SIG-M5 treated with dmso at 0.1 percent for 504 hours (cell line): Measurements from ENCODE around the gene TAF1.
"Not testable (repeated sequence)": the region's sequence is repeated elsewhere in the genome, so short reads cannot be mapped to it uniquely, and the experiment has no call there.

Experiments
- DNase-seq: peaks from one replicate; lab custom pipeline; 2025; ENCODE audit not compliant: unreplicated experiment; lab: John Stamatoyannopoulos, UW

The TAF1 gene, protein sequence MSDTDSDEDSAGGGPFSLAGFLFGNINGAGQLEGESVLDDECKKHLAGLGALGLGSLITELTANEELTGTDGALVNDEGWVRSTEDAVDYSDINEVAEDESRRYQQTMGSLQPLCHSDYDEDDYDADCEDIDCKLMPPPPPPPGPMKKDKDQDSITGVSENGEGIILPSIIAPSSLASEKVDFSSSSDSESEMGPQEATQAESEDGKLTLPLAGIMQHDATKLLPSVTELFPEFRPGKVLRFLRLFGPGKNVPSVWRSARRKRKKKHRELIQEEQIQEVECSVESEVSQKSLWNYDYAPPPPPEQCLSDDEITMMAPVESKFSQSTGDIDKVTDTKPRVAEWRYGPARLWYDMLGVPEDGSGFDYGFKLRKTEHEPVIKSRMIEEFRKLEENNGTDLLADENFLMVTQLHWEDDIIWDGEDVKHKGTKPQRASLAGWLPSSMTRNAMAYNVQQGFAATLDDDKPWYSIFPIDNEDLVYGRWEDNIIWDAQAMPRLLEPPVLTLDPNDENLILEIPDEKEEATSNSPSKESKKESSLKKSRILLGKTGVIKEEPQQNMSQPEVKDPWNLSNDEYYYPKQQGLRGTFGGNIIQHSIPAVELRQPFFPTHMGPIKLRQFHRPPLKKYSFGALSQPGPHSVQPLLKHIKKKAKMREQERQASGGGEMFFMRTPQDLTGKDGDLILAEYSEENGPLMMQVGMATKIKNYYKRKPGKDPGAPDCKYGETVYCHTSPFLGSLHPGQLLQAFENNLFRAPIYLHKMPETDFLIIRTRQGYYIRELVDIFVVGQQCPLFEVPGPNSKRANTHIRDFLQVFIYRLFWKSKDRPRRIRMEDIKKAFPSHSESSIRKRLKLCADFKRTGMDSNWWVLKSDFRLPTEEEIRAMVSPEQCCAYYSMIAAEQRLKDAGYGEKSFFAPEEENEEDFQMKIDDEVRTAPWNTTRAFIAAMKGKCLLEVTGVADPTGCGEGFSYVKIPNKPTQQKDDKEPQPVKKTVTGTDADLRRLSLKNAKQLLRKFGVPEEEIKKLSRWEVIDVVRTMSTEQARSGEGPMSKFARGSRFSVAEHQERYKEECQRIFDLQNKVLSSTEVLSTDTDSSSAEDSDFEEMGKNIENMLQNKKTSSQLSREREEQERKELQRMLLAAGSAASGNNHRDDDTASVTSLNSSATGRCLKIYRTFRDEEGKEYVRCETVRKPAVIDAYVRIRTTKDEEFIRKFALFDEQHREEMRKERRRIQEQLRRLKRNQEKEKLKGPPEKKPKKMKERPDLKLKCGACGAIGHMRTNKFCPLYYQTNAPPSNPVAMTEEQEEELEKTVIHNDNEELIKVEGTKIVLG (N-terminal part only)

DNA sequence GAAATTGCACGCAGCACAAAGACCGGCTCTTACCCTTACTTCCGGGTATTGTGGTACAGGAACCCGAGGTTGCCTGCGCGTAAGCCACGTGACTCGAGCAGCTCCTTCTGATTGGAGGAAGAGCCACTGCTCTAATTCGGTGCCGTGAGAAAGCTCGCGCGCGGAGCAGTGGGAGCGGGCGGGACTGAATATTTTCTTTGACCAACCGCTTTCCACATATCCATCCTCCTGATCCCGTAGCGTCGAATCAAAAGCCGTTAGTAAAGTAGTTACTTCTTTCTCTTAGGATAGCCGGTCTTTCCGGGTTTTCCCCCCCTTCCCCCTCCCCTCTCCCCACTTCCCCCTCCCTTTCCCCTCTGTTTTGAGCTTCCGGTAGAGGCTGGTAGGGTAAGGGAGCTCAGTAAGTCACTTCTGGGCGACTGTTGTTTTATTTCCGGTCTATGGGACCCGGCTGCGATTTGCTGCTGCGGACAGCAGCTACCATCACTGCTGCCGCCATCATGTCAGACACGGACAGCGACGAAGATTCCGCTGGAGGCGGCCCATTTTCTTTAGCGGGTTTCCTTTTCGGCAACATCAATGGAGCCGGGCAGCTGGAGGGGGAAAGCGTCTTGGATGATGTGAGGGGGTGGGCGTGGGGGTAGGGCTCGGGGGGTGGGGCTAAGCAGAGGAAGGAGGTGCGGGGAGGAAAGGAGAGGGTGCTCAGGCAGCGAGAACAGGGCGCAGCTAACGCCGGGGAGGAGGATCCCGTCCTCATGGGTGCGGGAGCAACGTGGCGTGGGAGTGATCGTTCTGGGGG, at the start of gene TAF1:
TAF1 (plus strand) TSS at position 483 of the 799 bp plus-strand sequence; CDS start at position 501, 18 bp downstream.
- peak; percentile 97 for DNase-seq

DNA sequence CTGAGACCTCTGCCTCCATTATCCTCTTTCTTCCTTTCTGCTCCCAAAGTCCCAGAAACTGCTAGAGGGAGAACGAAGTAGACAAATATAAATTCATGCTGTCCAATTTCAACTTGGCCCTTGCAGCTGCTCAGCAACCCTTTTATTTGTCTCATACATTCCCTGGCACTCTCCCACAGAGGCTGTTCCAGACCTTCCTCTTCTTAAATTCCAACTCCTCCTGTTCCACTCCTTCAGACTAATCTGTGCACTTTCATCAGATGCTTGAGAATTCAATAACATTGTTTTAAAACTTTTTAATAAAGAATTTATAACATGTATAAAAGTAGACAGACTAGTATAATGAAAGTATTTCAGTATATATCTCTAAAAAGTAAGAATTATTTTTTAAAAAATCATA, 49.2 kb upstream of the TAF1 start:
- not testable (repeated sequence) for DNase-seq

DNA sequence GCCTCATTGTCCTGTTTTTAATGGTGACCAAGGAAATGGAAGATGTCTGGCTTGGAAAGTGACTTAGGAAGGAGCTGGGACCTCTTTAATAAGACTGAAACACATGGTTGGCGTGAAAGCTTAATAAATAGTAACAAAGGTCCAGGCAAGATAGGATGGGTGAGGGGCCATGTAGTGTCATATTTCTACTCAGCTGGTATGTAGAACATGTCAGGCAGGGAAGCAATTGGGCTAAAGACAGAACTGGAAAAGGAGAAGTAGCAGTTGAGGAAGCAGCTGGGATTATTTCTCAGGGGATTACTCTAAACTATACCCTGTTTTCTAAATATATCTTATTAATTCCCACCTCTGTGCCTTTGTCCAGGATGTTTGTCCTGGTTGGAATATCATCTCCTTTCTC, 46.0 kb upstream of the TAF1 start:
- peak; percentile 35 for DNase-seq

DNA sequence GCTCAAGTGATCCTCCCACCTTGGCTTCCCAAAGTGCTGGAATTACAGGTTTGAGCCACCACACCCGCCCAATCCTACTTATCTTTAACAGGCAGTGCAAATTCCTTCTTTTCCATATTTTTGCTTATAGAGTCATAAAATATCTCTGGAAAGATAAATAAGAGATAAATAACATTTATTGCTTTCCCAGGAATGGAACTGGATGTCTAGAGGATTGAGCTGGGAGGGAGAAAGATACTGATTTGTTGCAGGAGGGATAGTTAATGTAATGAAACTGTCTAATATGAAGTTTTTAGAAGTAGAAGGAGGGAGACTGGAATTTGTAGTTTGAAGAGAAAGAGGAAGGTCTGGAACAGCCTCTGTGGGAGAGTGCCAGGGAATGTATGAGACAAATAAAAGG, 44.4 kb upstream of the TAF1 start:
- DNase-seq: no peak

DNA sequence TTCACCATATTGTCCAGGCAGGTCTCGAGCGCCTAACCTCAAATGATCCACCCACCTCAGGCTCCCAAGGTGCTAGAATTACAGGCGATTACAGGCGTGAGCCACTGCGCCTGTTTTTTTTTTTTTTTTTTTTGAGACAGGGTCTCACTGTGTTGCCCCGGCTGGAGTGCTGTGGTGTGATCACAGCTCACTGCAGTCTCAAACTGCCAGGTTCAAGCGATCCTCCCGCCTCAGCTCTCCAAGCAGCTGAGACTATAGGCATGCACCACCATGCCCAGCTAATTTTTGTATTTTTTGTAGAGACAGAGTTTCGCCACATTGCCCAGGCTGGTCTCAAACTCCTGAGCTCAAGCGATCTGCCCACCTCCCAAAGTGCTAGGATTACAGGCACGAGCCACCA, 41.7 kb upstream of the TAF1 start:
- DNase-seq: not testable (repeated sequence)

DNA sequence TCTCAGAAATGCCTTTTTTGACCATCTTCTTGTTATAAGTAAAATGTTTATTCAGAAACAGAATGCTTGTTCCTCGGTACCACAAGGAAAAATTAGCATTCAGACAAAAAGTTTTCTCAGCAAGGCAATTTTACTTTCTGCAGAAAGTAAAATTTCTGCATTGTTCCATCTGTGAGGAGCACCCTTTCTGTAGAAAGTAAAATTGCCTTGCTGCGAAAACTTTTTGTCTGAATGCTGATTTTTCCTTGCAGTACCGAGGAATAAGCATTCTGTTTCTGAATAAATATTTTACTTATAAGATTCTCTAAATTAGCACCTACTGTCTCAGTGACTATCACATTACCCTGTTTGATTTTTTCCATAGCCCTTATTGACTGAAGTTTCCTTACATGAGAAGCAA, 39.8 kb upstream of the TAF1 start:
- DNase-seq: no peak

DNA sequence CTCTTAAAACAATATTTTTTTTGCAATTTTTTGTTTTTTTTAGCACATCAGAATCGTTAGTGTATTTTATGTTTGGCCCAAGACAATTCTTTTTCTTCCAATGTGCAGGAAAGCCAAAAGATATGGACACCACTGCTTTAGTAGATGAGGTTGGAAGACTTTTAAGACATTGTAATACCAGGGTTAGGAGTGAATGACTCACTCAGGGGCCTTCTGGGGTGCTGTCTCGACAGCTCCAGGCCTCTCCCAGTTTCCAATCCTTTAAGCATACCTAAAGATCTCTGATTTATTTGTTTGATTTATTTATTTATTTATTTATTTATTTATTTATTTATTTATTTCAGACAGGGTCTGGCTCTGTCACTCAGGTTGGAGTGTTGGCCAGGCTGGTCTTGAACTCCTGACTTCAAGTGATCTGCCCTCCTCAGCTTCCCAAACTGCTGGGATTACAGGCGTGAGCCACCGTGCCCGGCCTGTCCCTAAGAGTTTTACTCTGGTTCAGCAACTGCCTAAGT, 16.9 kb upstream of the TAF1 start:
- DNase-seq: not testable (repeated sequence)

DNA sequence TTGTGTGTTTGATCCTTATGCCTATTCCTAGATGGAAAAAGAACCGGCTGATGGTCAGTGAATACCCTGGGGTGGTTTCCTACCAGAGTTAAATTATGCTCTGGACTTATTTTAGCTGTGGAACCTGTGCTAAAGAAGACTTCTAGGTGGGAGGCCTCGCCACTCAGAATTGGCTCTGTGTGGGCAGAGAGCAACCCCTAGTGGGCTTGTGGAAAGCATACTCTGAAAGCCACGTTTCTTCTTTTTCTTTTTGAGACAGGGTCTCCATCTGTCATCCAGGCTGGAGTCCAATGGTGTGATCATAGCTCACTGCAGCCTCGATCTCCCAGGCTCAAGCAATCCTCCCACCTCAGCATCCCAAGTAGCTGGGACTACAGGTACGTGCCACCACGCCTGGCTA, 16.3 kb upstream of the TAF1 start:
- DNase-seq: not testable (repeated sequence)

DNA sequence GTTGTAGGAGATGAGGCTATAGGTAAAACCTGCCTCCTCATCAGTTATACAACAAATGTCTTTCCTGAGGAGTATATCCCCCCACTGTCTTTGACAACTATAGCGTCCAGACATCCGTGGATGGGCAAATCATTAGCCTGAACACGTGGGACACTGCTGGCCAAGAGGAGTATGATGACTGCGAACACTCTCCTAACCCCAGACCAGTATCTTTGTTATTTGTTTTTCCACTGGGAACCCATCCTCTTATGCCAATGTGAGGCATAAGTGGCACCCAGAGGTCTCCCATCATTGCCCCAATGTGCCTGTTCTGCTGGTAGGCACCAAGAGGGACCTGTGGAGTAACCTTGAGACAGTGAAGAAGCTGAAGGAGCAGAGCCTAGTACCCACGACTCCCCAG, 13.7 kb upstream of the TAF1 start:
- not testable (repeated sequence) for DNase-seq

DNA sequence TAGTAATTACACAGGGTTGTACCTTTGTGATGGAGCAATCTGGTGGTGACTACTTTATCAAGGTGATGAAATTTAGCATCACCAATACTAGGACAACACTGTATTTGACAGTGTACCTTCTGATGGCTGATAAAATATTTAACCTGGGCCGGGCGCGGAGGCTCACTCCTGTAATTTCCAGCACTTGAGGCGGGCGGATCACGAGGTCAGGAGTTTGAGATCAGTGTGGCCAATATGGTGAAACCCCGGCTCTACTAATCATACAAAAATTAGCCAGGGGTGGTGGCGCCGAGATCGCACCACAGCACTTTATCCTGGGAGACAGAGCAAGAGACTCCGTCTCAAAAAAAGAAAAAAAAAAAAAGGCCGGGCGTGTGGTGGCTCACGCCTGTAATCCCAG, 1.9 kb upstream of the TAF1 start:
- DNase-seq: no peak

DNA sequence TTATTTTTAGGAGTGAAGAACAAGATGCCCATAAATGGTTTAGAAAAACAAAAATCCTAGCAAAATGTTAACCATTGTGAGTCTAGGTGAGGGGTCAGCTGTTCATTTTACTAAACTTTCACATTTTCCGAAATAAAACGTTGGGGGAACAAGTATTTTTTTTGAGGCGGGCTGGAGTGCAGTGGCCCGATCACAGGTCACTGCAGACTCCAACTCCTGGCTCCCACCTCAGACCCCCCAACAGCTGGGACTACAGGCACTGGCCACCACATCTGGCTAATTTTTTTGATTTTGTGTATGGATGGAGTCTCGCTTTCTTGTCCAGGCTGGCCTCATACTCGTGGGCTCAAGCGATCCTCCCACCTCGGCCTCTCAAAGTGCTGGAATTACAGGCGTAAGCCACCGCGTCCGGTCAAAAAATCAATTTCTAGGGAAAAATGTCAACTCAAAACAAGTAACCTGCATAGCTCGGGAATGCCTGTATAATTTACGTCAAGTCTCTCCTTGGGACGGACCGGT, 742 bp upstream of the TAF1 start:
- DNase-seq: no peak

DNA sequence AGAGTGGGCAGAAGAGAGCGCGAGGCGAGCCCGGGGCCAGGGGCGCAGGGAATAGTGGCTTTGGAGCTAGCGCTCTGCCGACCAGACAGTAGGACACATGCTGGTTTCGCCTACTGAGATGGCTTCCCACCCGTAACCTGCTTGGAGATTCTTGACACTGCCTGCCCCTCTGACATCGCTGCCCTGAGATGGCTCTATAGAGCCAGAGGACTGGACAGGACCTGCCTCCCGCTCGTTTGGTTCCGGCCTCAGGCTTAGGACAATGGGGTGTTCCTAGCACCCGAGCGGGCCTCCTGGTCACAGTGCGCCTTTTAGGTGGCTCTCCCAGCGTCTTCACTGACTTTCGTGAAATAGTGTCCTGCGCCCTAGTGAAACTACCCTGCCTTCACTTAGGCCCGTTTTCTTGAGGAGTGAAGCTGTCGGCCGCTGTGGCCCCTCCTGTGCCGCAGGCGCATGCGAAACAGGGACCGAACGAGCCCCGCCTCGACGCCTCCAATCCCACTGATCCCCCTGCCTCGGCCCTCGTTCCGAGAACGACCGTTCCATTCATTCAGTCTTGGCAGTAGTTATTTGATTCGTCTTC, 608 bp downstream of the TAF1 start:
- no peak for DNase-seq

DNA sequence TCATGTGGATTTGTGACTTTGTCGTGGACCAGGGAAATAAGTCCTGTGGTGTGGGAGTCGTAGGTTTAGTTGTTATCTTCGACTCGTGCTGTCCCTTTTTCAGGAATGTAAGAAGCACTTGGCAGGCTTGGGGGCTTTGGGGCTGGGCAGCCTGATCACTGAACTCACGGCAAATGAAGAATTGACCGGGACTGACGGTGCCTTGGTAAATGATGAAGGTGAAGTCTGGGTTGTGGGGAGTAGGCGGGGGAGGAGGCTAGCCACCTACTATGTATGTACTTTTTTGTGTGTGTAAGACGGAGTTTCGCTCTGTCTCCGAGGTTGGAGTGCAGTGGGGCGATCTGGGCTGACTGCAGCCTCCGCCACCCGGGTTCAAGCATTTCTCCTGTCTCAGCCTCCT, 1.2 kb downstream of the TAF1 start:
- DNase-seq: no peak

DNA sequence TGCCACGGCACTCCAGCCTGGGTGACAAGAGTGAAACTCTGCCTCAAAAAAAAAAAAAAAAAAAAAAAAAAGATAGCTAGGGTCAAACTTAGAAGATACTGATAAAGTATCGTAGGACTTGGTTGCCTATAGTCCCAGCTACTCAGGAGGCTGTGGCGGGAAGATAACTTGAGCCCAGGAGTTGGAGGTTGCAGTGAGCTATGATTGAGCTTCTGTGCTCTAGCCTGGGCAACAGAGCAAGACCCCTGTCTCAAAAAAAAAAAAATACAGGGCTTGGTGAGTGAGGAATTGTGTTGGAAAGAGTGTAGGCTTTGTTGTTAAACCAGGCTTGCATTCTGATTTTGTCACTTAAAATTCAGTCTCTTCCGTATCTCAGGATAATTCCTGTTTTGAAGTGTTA, 6.2 kb downstream of the TAF1 start:
- DNase-seq: no peak

DNA sequence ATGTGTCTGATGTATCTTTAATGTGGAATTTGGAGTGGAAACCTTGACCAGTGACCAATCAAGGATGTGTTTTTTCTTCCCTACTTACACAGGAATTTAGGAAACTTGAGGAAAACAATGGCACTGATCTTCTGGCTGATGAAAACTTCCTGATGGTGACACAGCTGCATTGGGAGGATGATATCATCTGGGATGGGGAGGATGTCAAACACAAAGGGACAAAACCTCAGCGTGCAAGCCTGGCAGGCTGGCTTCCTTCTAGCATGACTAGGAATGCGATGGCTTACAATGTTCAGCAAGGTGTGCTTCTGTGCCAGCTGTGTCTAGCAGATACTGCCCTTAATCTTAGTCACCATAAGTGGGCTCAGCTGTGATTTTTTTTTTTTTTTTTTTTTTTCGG, 12.6 kb downstream of the TAF1 start:
- no peak for DNase-seq

DNA sequence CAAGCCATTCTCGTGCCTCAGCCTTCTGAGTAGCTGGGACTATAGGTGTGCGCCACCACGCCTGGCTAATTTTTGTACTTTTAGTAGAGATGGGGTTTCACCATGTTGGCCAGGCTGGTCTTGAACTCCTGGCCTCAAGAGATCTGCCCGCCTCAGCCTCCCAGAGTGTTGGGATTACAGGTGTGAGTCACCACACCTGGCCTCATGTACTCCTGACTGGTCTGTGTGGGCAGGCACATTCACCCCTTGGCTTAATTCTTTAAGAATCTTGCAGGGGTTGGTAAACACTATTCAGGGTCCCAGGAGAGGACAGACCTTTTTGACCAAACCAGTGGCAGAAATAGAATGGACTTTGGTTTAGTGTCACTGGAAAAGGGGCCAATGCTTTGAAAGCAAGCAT, 25.6 kb downstream of the TAF1 start:
- DNase-seq: not testable (repeated sequence)

DNA sequence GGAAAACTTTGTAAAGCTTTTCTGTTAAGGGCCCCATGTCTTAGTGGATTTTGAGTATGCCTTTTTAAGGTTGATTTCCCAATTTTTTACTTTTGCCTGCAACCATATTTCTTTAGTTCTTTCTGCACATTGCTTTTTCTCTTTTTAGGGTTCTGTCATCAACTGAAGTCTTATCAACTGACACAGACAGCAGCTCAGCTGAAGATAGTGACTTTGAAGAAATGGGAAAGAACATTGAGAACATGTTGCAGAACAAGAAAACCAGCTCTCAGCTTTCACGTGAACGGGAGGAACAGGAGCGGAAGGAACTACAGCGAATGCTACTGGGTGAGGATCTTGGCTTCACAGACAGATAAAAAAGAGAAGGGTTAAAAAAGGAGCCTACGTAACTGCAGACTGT, 27.8 kb downstream of the TAF1 start:
- DNase-seq: no peak

DNA sequence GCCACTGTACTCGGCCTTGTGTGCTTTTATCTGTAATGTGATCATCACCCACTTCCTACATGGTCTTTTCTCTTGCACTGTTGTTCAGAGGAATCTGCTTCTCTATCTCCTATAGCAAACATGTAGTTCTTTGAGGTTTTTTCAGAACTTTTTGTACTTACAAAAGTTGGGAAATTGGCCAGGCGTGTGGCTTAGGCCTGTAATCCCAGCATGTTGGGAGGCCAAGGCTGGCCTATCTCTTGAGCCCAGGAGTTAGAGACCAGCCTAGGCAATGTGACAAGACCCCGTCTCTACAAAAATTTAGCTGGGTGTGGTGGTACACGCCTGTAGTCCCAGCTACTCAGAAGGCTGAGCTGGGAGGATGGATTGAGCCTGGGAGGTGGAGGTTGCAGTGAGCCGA, 30.4 kb downstream of the TAF1 start:
- DNase-seq: no peak

DNA sequence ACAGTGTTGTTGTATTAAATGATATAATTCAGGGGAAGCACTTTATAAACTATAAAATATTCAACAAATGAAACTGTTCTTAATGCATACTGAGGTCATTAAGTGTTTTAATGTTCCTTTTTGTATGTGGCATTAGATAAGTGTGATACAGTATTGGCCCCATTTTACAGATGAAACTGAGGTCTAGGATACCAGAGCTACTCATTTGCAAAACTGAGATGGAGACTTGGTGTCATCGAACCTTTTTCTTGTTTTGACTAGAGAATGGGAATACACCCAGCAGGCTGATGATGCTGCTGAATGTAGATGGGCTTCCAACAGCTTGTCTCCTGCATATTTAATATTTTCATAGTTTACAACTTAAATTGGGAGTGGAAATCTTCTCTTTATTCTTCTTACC, 34.6 kb downstream of the TAF1 start:
- DNase-seq: no peak

DNA sequence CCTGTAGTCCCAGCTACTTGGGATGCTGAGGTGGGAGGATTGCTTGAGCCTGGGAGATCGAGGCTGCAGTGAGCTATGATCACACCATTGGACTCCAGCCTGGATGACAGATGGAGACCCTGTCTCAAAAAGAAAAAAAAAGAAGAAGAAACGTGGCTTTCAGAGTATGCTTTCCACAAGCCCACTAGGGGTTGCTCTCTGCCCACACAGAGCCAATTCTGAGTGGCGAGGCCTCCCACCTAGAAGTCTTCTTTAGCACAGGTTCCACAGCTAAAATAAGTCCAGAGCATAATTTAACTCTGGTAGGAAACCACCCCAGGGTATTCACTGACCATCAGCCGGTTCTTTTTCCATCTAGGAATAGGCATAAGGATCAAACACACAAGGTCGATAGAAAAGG, 50.1 kb downstream of the TAF1 start:
- not testable (repeated sequence) for DNase-seq
